ENCODE measurements around the gene ZNF438.

GRCh38 chr10:30893208-30893607 is 138.5 kb downstream of the ZNF438 start:
- TF ChIP-seq CTCF (conservative IDR thresholded peaks at IDR 0.05) (no peak), ZFX (IDR thresholded peaks at IDR 0.05) (no peak)
